Right lung (tissue), 5 donors: ENCODE measurements around the gene DNAJA4. TPM values are rescaled to one million over a fixed set of nuclear protein-coding genes. Genes with fewer than 3 reads are reported as not detected.
"Not testable (repeated sequence)": the region's sequence is repeated elsewhere in the genome, so short reads cannot be mapped to it uniquely, and the experiment has no call there.

Experiments used
- DNase-seq, 2 donors: peaks; one replicate each; pipeline ENCODE4 v3.0.0-alpha.2; 2013
- polyA plus RNA-seq, 5 donors: library from polyadenylated mRNA; unstranded; fragments of 120-200 nt; gene quantifications; one replicate each; pipeline versions ENCODE4 v1.2.1 to v1.2.3, GENCODE V29; 2013; ENCODE audit warnings: inconsistent platforms in 1 of 5, low replicate concordance in 1 of 5; ENCODE audit not compliant: insufficient read length in 5 of 5, insufficient read depth in 1 of 5

Gene DNAJA4
- polyA plus RNA-seq, 5 donors = 33.8 to 48.0 (median 39.5) TPM

GRCh38 chr15:78243058-78243457, 21.3 kb upstream of the DNAJA4 start:
- DNase-seq = no peak

GRCh38 chr15:78243491-78243941, 20.8 kb upstream of the DNAJA4 start:
- peak; percentile 33 to 36 for DNase-seq

- DNase-seq = no peak
Measured at GRCh38 chr15:78244101-78244500, 20.3 kb upstream of the DNAJA4 start.

GRCh38 chr15:78244893-78245292, 19.5 kb upstream of the DNAJA4 start:
- DNase-seq = no peak

- DNase-seq = not testable (repeated sequence)
Measured at GRCh38 chr15:78245392-78245791, 19.0 kb upstream of the DNAJA4 start.

GRCh38 chr15:78245976-78246620, 18.3 kb upstream of the DNAJA4 start:
- not testable (repeated sequence) for DNase-seq

GRCh38 chr15:78247911-78248310, 16.5 kb upstream of the DNAJA4 start:
- no peak for DNase-seq

- DNase-seq = no peak
Measured at GRCh38 chr15:78249131-78249530, 15.2 kb upstream of the DNAJA4 start.

GRCh38 chr15:78251136-78251535, 13.2 kb upstream of the DNAJA4 start:
- DNase-seq = no peak

GRCh38 chr15:78255421-78256043, 8.8 kb upstream of the DNAJA4 start:
- no peak for DNase-seq

- no peak for DNase-seq
Measured at GRCh38 chr15:78256044-78256437, 8.3 kb upstream of the DNAJA4 start.

- DNase-seq = no peak
Measured at GRCh38 chr15:78257681-78258080, 6.7 kb upstream of the DNAJA4 start.

- no peak for DNase-seq
Measured at GRCh38 chr15:78259232-78259631, 5.1 kb upstream of the DNAJA4 start.

- no peak for DNase-seq
Measured at GRCh38 chr15:78260489-78260888, 3.9 kb upstream of the DNAJA4 start.

- no peak for DNase-seq
Measured at GRCh38 chr15:78261062-78261461, 3.3 kb upstream of the DNAJA4 start.

- DNase-seq = no peak
Measured at GRCh38 chr15:78263351-78263781, 996 bp upstream of the DNAJA4 start.

GRCh38 chr15:78263907-78264303, 457 bp upstream of the DNAJA4 start:
- no peak for DNase-seq

- DNase-seq = no peak
Measured at GRCh38 chr15:78265137-78265460, 737 bp downstream of the DNAJA4 start.

GRCh38 chr15:78265752-78266224, 1.4 kb downstream of the DNAJA4 start:
- DNase-seq = no peak

- DNase-seq = no peak
Measured at GRCh38 chr15:78266229-78266628, 1.9 kb downstream of the DNAJA4 start.

GRCh38 chr15:78266806-78267205, 2.4 kb downstream of the DNAJA4 start:
- DNase-seq = no peak

- no peak for DNase-seq
Measured at GRCh38 chr15:78272316-78272715, 8.0 kb downstream of the DNAJA4 start.

- DNase-seq = no peak
Measured at GRCh38 chr15:78272776-78273175, 8.4 kb downstream of the DNAJA4 start.

- DNase-seq = no peak
Measured at GRCh38 chr15:78274994-78275393, 10.6 kb downstream of the DNAJA4 start.
